ENCODE measurements around the gene TYW5.

The TYW5 gene, protein sequence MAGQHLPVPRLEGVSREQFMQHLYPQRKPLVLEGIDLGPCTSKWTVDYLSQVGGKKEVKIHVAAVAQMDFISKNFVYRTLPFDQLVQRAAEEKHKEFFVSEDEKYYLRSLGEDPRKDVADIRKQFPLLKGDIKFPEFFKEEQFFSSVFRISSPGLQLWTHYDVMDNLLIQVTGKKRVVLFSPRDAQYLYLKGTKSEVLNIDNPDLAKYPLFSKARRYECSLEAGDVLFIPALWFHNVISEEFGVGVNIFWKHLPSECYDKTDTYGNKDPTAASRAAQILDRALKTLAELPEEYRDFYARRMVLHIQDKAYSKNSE

GRCh38 chr2:199955339-199956061, at the start of gene TYW5, which contains the start of gene MAIP1:
TYW5 (minus strand) TSS chr2:199955491; CDS start chr2:199955470, 21 bp downstream.
MAIP1 (plus strand) TSS chr2:199955582; CDS start chr2:199955799, 217 bp downstream.
- H3K4me3 ChIP-seq (ENCODE audit: low read depth, low read length) = peak within 1 kb of the TSS; percentile 86
- no peaks in the 10 kb centered on the region for H3K9me3 ChIP-seq (ENCODE audit: control insufficient read depth, low read length)

GRCh38 chr2:200003444-200003843, 48.2 kb upstream of the TYW5 start:
- Histone ChIP-seq H3K9ac (no peak overlapping the region), H3K27me3 (ENCODE audit: control insufficient read depth, insufficient read depth, low read length) (no peaks in the 10 kb centered on the region), H3K4me1 (peaks cover 8% of the 10 kb centered on the region), H2AFZ (peak overlapping the region; percentile 61), H3K4me3 (ENCODE audit: low read depth, low read length) (no peak overlapping the region), H3K4me2 (ENCODE audit: low read length) (peak overlapping the region; percentile 54), H3K79me2 (no peaks in the 10 kb centered on the region), H3K9me3 (ENCODE audit: control insufficient read depth, low read length) (no peaks in the 10 kb centered on the region), H3K27ac (no peak overlapping the region), H3K36me3 (ENCODE audit: control insufficient read depth, insufficient read depth, low read length) (no peaks in the 10 kb centered on the region)
- TF ChIP-seq, protein P1, sequence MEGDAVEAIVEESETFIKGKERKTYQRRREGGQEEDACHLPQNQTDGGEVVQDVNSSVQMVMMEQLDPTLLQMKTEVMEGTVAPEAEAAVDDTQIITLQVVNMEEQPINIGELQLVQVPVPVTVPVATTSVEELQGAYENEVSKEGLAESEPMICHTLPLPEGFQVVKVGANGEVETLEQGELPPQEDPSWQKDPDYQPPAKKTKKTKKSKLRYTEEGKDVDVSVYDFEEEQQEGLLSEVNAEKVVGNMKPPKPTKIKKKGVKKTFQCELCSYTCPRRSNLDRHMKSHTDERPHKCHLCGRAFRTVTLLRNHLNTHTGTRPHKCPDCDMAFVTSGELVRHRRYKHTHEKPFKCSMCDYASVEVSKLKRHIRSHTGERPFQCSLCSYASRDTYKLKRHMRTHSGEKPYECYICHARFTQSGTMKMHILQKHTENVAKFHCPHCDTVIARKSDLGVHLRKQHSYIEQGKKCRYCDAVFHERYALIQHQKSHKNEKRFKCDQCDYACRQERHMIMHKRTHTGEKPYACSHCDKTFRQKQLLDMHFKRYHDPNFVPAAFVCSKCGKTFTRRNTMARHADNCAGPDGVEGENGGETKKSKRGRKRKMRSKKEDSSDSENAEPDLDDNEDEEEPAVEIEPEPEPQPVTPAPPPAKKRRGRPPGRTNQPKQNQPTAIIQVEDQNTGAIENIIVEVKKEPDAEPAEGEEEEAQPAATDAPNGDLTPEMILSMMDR (IDR thresholded peaks at IDR 0.05) = no peak

More at GRCh38 chr2:199955339-199956061, at the start of gene TYW5, which contains the start of gene MAIP1:
- Histone ChIP-seq H3K27ac (peak within 1 kb of the TSS; percentile 91), H3K4me1 (peaks cover 10% of the 10 kb centered on the region), H2AFZ (peak within 1 kb of the TSS; percentile 91), H3K9ac (peak within 1 kb of the TSS; percentile 56), H3K36me3 (ENCODE audit: control insufficient read depth, insufficient read depth, low read length) (no peaks in the 10 kb centered on the region), H3K4me2 (ENCODE audit: low read length) (peak within 1 kb of the TSS; percentile 91), H3K79me2 (peaks cover 28% of the 10 kb centered on the region), H3K27me3 (ENCODE audit: control insufficient read depth, insufficient read depth, low read length) (no peaks in the 10 kb centered on the region)
- TF ChIP-seq, protein P1 (IDR thresholded peaks at IDR 0.05) = peak; percentile 28

DNA sequence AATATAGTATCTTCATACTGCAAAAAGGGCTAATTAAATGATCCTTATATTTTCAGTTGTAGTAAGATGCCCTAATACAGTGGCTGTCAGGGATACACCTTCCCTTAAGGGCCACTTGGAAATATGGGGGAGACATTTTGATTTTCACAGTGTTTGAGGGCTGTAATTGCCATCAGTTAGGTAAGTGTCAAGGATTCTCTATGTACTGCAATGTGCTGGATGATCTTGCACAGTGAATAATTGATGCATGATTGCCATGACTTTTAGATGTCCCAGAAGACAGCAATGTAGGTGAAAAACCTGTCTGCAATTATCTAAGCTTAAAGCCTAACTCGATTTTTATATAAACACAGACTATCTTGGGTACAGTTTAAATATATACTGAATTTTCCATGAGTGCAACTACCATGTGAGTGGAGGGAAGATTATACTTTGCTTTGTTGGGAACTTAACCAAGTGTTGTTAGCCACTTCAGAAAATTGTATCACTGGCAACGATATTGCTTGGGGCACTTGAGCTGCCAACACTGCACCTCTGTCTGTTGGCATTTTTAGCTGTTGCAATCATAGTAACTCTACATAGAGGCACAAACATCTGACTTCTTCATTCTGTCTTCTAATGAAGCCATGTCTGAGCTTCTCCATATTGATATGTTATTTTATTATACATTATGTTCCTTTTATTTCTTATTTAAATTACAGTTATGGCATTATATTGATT, 45.3 kb upstream of the TYW5 start:
- no peaks in the 10 kb centered on the region for H3K36me3 ChIP-seq (ENCODE audit: control insufficient read depth, insufficient read depth, low read length)
- no peaks in the 10 kb centered on the region for H3K27me3 ChIP-seq (ENCODE audit: control insufficient read depth, insufficient read depth, low read length)
- TF ChIP-seq, protein P1 (IDR thresholded peaks at IDR 0.05) = no peak
- H2AFZ ChIP-seq = no peak overlapping the region
- H3K79me2 ChIP-seq = no peaks in the 10 kb centered on the region
- H3K27ac ChIP-seq = no peak overlapping the region
- H3K9me3 ChIP-seq (ENCODE audit: control insufficient read depth, low read length) = no peaks in the 10 kb centered on the region
- H3K9ac ChIP-seq = no peak overlapping the region
- no peak overlapping the region for H3K4me3 ChIP-seq (ENCODE audit: low read depth, low read length)
- H3K4me2 ChIP-seq (ENCODE audit: low read length) = no peak overlapping the region
- H3K4me1 ChIP-seq = peaks cover 8% of the 10 kb centered on the region

GRCh38 chr2:199999166-199999565, 43.9 kb upstream of the TYW5 start:
- Histone ChIP-seq H3K36me3 (ENCODE audit: control insufficient read depth, insufficient read depth, low read length) (no peaks in the 10 kb centered on the region), H3K27me3 (ENCODE audit: control insufficient read depth, insufficient read depth, low read length) (no peaks in the 10 kb centered on the region)
- TF ChIP-seq, protein P1 (IDR thresholded peaks at IDR 0.05) = no peak

More at GRCh38 chr2:199999166-199999565, 43.9 kb upstream of the TYW5 start:
- no peak overlapping the region for H2AFZ ChIP-seq
- H3K4me1 ChIP-seq = peaks cover 11% of the 10 kb centered on the region
- H3K4me2 ChIP-seq (ENCODE audit: low read length) = no peak overlapping the region
- no peaks in the 10 kb centered on the region for H3K79me2 ChIP-seq
- no peaks in the 10 kb centered on the region for H3K9me3 ChIP-seq (ENCODE audit: control insufficient read depth, low read length)
- H3K4me3 ChIP-seq (ENCODE audit: low read depth, low read length) = no peak overlapping the region
- no peak overlapping the region for H3K9ac ChIP-seq
- no peak overlapping the region for H3K27ac ChIP-seq
